Superior temporal gyrus (tissue), 1 donor: Measurements from ENCODE around the gene NME3.

Experiments
- DNase-seq: peaks from one replicate; pipeline ENCODE4 v3.0.0-alpha.2; 2016; ENCODE audit errors: extremely low spot score

The NME3 gene

DNA sequence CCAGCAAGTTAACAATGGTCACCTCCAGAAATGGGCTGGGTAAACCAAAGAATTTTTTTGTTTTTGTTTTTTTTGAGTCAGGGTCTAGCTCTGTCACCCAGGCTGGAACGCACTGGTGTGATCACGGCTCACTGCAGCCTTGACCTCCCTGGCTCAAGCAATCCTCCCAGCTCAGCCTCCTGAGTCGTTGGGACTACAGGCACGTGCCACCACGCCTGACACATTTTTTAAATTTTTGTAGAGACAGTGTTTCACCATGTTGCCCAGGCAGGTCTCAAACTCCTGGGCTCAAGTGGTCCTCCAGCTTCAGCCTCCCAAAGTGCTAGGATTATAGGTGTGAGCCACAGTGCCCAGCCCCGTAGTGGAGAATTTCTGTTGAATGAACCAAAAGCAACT is 9.3 kb upstream of the NME3 start:
- DNase-seq: no peak

- no peak for DNase-seq
These were observed 8.7 kb upstream of the NME3 start for GRCh38 chr16:1779741-1780676.

DNA sequence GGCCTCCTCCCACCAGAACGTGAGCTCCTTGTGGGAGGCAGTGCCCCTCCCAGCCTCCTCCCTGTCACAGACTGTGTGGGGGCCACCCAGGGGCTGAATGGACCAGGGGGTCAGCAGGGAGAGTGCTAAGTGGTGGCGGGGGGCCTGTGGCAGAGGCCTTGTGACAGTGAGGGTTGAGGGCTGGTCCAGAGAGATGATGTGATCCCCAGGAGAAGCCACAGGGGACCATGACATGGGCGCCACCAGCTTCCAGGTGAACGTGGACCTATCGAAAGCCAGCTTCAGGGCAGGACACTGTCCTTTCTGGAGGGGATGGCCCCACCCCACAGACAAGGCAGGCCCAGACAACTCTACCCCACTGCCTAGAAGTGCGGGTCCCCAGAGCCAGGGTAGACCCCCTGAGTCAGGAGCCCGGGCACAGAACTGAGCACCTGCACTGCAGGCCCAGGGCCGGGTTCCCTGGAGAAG is 7.9 kb upstream of the NME3 start:
- no peak for DNase-seq

DNA sequence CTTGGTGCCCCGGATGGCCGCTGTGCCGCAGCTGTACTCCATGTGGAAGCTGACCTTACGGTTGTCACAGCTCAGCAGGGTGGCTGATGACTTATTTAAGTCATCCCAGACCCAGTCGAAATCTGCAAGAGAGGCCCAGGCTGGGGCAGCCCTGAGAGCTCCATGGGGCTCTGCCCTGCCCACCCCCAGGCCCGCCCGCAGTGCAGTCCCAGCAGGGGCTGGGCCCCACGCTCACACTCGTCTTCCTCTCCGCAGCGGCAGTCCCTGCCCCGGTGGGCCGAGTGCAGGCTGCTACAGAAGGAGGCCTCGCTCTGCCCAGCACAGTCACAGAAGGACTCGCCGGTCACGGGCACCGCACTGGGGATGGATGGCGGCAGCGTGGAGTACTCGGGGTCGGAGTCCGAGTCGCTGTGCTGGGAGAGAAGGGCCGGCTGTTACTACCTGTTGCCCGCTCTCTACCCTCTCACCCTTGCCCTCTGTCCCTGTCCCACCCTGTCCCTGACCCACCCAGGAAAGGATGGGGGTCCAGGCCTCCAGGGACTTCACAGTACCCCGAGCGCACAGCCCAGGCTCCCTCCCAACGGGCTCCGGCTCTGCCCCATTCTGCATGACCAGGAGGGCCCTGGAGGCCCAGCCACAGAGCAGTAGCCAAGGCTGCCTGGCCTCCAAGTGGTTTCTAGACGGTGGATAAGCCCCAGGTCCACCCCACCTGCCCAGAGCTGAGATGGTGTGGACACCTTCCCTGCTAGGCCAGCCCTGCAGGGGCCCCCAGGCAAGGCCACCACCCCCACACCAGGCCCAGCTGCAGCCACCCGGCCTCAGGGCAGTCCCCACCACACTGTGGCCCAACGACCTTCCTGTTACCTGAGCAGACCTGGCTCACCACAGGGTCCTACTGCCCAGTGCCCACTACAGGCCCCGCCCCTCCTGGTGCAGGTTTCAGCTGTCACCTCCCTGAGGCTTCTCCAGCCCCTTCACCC is 7.1 kb upstream of the NME3 start:
- DNase-seq: no peak

DNA sequence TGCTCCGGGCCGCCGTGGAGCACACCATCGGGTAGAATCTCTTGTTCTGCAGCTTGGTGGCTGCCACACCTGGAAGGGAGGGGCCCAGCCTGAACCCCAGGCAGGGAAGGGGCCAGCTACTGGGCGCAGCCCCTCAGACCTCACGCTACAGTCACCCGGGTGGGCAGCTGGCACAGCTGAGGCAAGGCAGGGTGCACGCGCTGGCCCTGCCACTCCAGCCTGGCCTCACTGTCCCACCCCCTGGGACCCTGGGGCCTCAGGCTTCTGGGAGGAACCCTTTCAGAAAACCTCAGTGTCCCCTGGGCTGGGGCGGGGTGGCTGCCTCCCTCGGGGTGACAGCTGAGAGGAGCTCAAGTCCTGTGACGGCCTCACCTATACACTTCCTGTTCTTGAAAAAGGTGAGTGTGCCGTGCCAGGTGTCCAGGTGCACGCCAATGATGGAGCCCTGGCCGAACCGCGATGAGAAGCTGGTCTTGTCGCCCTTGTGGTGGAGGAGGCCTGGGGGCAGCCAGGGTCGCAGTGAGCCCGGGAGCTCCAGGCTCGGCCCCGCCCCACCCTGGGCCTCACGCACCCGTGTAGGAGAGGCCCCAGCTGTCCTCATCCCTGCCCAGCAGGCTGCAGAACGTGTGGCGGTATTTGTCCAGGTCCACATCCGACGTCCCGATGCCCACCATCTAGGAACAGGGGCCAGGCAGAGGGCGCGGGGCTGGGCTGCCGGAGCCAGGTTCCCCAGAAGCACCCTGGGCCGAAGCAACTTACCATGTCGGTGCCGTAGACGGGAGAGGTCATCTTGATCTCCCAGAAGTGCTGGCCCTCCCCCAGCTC is 6.2 kb upstream of the NME3 start:
- no peak for DNase-seq

DNA sequence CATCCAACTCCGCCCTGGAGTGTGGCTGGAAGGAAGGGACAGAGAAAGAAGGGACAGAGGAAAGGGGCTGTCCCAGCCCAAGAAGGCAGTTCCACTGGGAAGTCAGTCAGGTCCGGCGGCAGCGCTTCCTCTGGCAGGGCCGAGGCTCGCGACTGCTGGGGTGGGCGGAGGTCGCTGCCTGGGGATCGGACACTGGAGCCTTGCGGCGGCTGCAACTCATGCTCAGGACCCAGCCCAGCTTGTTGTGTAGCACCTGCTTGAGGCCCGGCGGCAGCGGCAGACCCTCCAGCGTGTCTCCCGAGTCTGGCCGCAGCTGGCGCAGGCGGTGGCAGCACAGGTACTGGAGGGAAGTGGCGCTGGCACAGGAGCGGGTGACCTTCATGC is 5.6 kb upstream of the NME3 start:
- DNase-seq: no peak

DNA sequence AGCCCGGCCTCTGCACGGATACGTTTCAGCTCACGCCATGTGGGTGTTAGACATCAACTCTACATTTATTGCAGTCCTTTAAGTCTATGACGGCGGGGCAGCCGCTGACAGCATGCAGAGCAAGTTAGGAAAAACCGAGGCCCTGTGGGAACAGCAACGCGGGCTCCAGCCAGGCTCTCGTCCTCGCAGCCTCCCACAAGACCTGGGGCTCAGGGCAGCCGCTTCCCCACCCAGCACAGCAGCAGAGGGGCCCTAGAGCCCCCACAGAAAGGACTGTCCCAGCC is 5.3 kb upstream of the NME3 start:
- no peak for DNase-seq

GRCh38 chr16:1775846-1776671 is 4.7 kb upstream of the NME3 start:
- no peak for DNase-seq

DNA sequence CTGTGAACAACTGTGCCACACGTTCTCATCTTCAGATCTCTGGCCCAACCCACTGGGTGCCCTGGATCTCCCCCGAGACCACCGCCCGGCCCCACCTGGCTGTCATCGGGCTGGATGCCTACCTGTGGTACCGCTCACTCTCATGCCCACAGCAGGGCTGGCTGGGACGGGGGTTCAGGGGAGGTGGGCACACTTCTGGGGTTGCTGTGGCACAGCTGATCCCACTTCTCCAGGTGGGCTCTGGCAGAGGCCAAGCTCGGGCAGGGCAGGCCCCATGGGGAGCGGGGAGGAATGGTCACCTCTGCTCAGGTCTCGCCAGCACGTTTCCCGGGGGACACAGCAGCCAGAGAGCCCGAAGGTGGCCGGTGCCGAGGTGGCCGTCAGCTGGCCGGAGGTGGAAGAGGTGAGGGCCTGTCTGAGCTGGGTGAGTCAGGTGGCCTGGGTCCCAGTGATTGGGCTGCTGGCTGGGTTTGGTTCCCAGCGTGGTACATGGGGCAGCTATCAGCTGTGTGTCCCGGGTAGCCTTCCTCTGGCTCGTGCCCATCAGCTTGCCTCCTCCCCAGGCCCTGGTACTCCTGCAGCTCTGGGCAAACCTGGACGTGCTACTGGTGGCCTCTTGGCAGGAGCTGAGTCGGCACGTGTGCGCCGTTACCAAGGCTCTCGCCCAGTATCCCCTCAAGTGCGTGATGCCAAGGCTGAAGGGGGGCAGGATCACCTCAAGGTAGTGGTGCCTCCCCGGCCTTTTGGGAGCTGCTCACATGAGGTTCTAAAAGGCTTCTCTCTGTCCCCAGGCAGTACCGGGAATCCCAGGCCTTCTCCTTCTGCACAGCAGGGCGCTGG is 3.9 kb upstream of the NME3 start:
- DNase-seq: no peak

DNA sequence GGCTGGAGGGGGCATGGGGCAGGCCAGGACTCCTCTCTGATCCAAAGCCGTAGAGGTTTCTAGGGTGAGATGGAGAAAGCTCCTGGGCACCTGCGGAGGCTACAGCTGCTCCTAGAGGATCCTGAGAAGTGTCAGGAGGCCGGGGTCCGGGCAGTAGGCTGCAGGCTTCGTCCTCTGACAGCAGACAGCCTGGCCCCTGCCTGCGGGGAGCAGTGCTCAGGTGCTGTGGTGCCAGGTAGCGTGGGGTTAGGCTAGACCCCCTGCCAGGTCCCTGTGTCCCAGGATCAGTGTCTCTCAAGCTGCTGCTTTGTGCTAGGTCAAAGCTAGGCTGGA is 3.1 kb upstream of the NME3 start:
- DNase-seq: no peak

DNA sequence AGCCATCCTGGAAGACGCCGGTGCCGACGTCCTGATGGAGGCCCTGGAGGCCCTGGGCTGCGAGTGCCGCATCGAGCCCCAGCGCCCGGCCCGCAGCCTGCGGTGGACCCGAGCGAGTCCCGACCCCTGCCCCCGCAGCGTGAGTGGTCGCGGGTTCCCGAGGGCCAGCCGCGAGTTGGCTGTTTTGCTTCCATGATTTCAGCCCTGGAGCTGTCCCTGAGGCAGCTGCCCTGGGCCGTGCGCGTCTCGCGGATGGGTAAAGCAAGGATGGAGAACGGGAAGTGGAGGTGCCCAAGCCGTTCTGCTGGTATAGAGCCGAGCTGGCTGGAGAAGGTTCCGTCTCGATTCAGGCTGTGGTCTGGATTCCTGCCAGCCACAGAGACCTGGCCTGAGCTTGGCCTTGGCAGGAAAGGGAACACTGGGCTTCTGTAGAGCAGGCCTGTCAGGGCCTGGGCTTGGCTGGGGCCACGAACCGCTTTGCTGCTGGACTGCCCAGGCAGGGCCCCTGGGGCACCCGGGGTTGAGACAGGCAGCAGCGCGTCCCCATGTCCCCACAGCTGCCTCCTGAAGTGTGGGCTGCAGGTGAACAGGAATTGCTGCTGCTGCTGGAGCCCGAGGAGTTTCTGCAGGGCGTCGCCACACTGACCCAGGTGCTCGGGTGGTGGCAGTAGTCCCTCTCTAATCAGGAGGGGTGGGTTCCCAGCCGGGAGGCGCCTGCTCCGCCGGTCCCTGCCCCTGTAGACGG is 2.5 kb upstream of the NME3 start:
- no peak for DNase-seq

- DNase-seq: peak; percentile 84
These were observed 1.8 kb upstream of the NME3 start, which contains the start of gene MRPS34 for GRCh38 chr16:1772908-1773702. MRPS34 (minus strand) TSS chr16:1773134; CDS start chr16:1773119, 15 bp downstream.

GRCh38 chr16:1772362-1772907 is 1.1 kb upstream of the NME3 start, which contains the start of gene EME2:
EME2 (plus strand) TSS chr16:1772810; CDS start chr16:1773228, 418 bp downstream.
- DNase-seq: no peak

GRCh38 chr16:1771864-1772361 is 570 bp upstream of the NME3 start:
- DNase-seq: no peak

- DNase-seq: peak; percentile 53
These were observed 785 bp downstream of the NME3 start for GRCh38 chr16:1770328-1771187.

DNA sequence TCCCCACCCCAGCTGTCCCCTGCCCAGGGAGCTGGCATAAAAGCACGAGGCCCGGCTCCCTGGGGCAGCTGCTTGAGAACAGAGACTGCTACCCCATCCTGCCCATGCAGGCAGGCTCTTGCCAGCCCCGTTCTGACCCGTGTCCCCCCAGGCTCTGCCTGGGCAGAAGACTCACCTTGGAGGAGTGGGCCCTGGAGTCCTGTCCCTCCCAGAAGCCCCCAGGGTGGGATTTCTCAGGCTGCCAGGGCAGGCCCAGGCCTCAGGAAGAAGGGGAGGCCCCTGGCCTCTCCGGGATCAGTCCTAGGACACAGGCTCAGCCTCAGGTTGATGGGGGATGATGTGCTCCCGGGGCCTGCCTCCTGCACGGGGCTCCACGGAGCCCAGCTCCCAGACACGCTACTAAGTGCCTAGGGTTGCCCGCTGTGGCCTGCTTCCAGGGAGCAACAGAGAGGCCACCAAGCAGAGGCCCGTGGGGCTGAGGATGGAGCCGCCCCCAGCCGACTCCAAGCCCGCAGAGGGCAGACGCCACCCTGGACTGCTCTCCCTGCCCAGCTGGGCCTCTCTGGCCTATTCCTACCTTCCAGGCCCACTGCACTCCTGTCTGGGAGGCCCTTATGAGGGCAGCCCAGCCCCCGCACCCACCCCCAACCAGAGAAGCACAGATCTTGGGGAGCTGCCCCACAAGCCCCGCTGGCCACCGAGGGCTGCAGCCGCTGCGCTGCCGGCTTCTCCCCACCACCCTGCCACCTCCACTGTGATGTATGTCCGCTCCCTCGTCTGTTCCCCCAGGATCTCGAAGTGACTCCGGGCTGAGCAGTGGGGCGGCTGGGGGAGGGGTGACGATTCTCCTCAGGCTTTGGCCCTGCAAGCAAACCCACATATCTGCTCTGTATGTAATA is 1.7 kb downstream of the NME3 start:
- no peak for DNase-seq
